WI38 (cell line): Measurements from ENCODE around the gene RPL38.

ENCODE experiments used
- H3K4me3 ChIP-seq: 2 replicates; pipeline ENCODE4 v1.5.1; 2011; ENCODE audit warnings: low read depth, mild to moderate bottlenecking, control low read depth, low read length
- CTCF ChIP-seq: IDR thresholded peaks from 2 replicates; pipeline ENCODE4 v1.5.1; 2012; ENCODE audit warnings: low read depth, mild to moderate bottlenecking, control low read depth, low read length

Gene RPL38

GRCh38 chr17:74214484-74215341, 11.2 kb downstream of the RPL38 start:
- no peak overlapping the region for H3K4me3 ChIP-seq
- no peak for TF ChIP-seq CTCF

- no peak for TF ChIP-seq CTCF
- no peak overlapping the region for H3K4me3 ChIP-seq
Measured at GRCh38 chr17:74215342-74215727, 11.9 kb downstream of the RPL38 start.

GRCh38 chr17:74216505-74216904, 13.0 kb downstream of the RPL38 start:
- no peak overlapping the region for H3K4me3 ChIP-seq
- no peak for TF ChIP-seq CTCF

- H3K4me3 ChIP-seq = no peak overlapping the region
- TF ChIP-seq CTCF = no peak
Measured at GRCh38 chr17:74217037-74217730, 13.7 kb downstream of the RPL38 start.

GRCh38 chr17:74217888-74218287, 14.4 kb downstream of the RPL38 start:
- TF ChIP-seq CTCF = no peak
- no peak overlapping the region for H3K4me3 ChIP-seq

- H3K4me3 ChIP-seq = no peak overlapping the region
- TF ChIP-seq CTCF = no peak
Measured at GRCh38 chr17:74218436-74218835, 15.0 kb downstream of the RPL38 start.

GRCh38 chr17:74219576-74220133, 16.2 kb downstream of the RPL38 start:
- H3K4me3 ChIP-seq = no peak overlapping the region
- no peak for TF ChIP-seq CTCF
